ENCODE results near the gene TSSC4. TPM values are rescaled to one million over a fixed set of nuclear protein-coding genes. Genes with fewer than 3 reads are reported as not detected.

TSSC4 gene
- total and polyA plus RNA-seq, 2 of the 13 experiments (the other 11 are each of a cell fraction or from before 2014, with no cell fraction given), result 16.2 to 58.6 TPM

GRCh38 chr11:2399488-2400068, 972 bp upstream of the TSSC4 start:
- H4K20me1 ChIP-seq (ENCODE audit: insufficient read depth, low read length), result no peaks in the 10 kb centered on the region
- DNase-seq (ENCODE audit: low spot score), result no peak
- H3K9me3 ChIP-seq (ENCODE audit: low read length), result no peaks in the 10 kb centered on the region
- H3K36me3 ChIP-seq (replicated peaks in 1 of 2; ENCODE audit: control insufficient read depth in 1 of 2, insufficient read depth in 2 of 2, low read length in 2 of 2), result peaks cover 6 to 7% of the 10 kb centered on the region in 2 experiments; a peak in 2 of 5 replicates
- H3K9ac ChIP-seq (ENCODE audit: insufficient read depth, low read depth, low read length), result peak overlapping the region; percentile 88
- CTCF ChIA-PET (ENCODE audit: low intra/inter-chr PET ratio, low total read pairs), result interaction anchor here (1.6 to 3.9 kb wide), 2 partner anchors 21 to 94 kb away, joined by 4 to 55 read pairs; no protein-coding TSS in a partner anchor
- H3K27me3 ChIP-seq (ENCODE audit: control insufficient read depth in 1 of 2, insufficient read depth in 2 of 2, low read length in 2 of 2), result peaks cover 0 to 3% of the 10 kb centered on the region in 2 experiments; a peak in 2 of 5 replicates
- H3K27ac ChIP-seq (ENCODE audit: extremely low read length, insufficient read depth, low read length), result peak overlapping the region; percentile 72
- ATAC-seq, result peak; percentile 31
- no peak for FAIRE-seq
- H3K4me3 ChIP-seq (replicated peaks in 1 of 3; ENCODE audit: insufficient read depth in 1 of 3, low read depth in 2 of 3, low read length in 3 of 3), result peak overlapping the region; percentile 73 to 93 (median 75)
- peak overlapping the region; percentile 91 for H3K4me2 ChIP-seq (ENCODE audit: low read depth, low read length)
- 42% methylated on average over 6 of the region's 23 CpGs for WGBS (ENCODE audit: low lambda C conversion rate)
- BruUV-seq (replicated peaks), result TSS peak; percentile 81
- in situ Hi-C loops (cut with HindIII; ENCODE audit: extremely low pct_ligation_motif_present, low pct_unique_long_range_greater_than_20kb), result no loop called here
- TF ChIP-seq ZKSCAN8 (CRISPR knock-in tag; IDR thresholded peaks at IDR 0.05; ENCODE audit: borderline replicate concordance) (no peak), SSRP1 (CRISPR knock-in tag; IDR thresholded peaks at IDR 0.05) (0 out of 2 replicates have a peak, but pooled peaks have one; percentile 23), MLX (CRISPR knock-in tag; IDR thresholded peaks at IDR 0.05) (no peak), RELA (CRISPR knock-in tag; IDR thresholded peaks at IDR 0.05) (0 out of 2 replicates have a peak, but pooled peaks have one; percentile 6), ZNF891 (CRISPR knock-in tag; IDR thresholded peaks at IDR 0.05) (peak; percentile 85; the same call in 1 of the 2 replicates), ZNF879 (CRISPR knock-in tag; IDR thresholded peaks at IDR 0.05) (0 out of 2 replicates have a peak, but pooled peaks have one; percentile 73), ZNF782 (CRISPR knock-in tag; IDR thresholded peaks at IDR 0.05; ENCODE audit: borderline replicate concordance) (0 out of 2 replicates have a peak, but pooled peaks have one; percentile 64), ZSCAN21 (CRISPR knock-in tag; IDR thresholded peaks at IDR 0.05; ENCODE audit: borderline replicate concordance) (no peak), AGO2 (optimal IDR thresholded peaks at IDR 0.05; ENCODE audit: low read depth, low read length) (peak; percentile 92), GFI1 (CRISPR knock-in tag; IDR thresholded peaks at IDR 0.05; ENCODE audit: borderline replicate concordance) (0 out of 2 replicates have a peak, but pooled peaks have one; percentile 1), ZNF253 (CRISPR knock-in tag; IDR thresholded peaks at IDR 0.05; ENCODE audit: borderline replicate concordance) (0 out of 2 replicates have a peak, but pooled peaks have one; percentile 5), SAFB2 (CRISPR knock-in tag; IDR thresholded peaks at IDR 0.05; ENCODE audit: borderline replicate concordance, low read depth) (peak; percentile 83; the same call in 1 of the 2 replicates), ZNF280B (CRISPR knock-in tag; IDR thresholded peaks at IDR 0.05; ENCODE audit: borderline replicate concordance) (peak; percentile 84; the same call in 1 of the 2 replicates), ZNF230 (CRISPR knock-in tag; IDR thresholded peaks at IDR 0.05) (no peak), ZNF33A (CRISPR knock-in tag; IDR thresholded peaks at IDR 0.05; ENCODE audit: borderline replicate concordance) (peak; percentile 81), MTERF4 (CRISPR knock-in tag; IDR thresholded peaks at IDR 0.05) (0 out of 2 replicates have a peak, but pooled peaks have one; percentile 89)
- H3K79me2 ChIP-seq (ENCODE audit: insufficient read depth, low read length), result peaks cover 14% of the 10 kb centered on the region
- H2AFZ ChIP-seq (ENCODE audit: low read length), result no peak overlapping the region
- intact Hi-C loops (cut with micrococcal nuclease; ENCODE audit: unreplicated experiment), result loop anchor here (1.0 to 5.0 kb wide), 2 partner anchors 20 to 187 kb away; no protein-coding TSS in a partner anchor
- H3K4me1 ChIP-seq (ENCODE audit: insufficient read depth, low read length), result peaks cover 24% of the 10 kb centered on the region
- POLR2A ChIA-PET, result interaction anchor here (0.9 to 3.4 kb wide), 5 partner anchors 12 to 189 kb away, joined by 3 to 49 read pairs (median 10); no protein-coding TSS in a partner anchor

All from HepG2 (cell line).